Activated T-helper 2 cell treated with anti-CD3 and anti-CD28 coated beads, Interferon-gamma antibody, Interleukin-2, Interleukin-4, amounts not matched to agents 10 μg/mL and 5 μg/mL and 100 μg/mL, durations not matched to agents 14 hours and 24 hours and 36 hours (primary cell): Measurements from ENCODE around the gene TCEANC. TPM values are rescaled to one million over a fixed set of nuclear protein-coding genes. Genes with fewer than 3 reads are reported as not detected.

Experiments used
- DNase-seq: peaks from one replicate; pipeline ENCODE4 v3.0.0; 2021; ENCODE audit warnings: low spot score
- H3K27ac Mint-ChIP-seq: one replicate; pipeline ENCODE4 v1.8.0; 2021; ENCODE audit warnings: mixed read lengths
- H3K27me3 Mint-ChIP-seq: one replicate; pipeline ENCODE4 v1.8.0; 2021; ENCODE audit warnings: low read depth, mixed read lengths
- H3K36me3 Mint-ChIP-seq: one replicate; pipeline ENCODE4 v1.8.0; 2021; ENCODE audit warnings: low read depth, mixed read lengths
- H3K4me1 Mint-ChIP-seq: one replicate; pipeline ENCODE4 v1.8.0; 2021; ENCODE audit warnings: low read depth, mixed read lengths
- H3K4me3 Mint-ChIP-seq: one replicate; pipeline ENCODE4 v1.8.0; 2021; ENCODE audit warnings: low read depth, mild to moderate bottlenecking, moderate library complexity, mixed read lengths
- H3K9me3 Mint-ChIP-seq: one replicate; pipeline ENCODE4 v1.8.0; 2021; ENCODE audit warnings: mixed read lengths
- intact Hi-C: fragments of 100-400 bp; cut with micrococcal nuclease; formaldehyde crosslinking; loops from one replicate; pipeline ENCODE4 v1.15.1; 2023
- total RNA-seq: library from RNA; stranded (reverse); gene quantifications from 2 replicates; pipeline ENCODE4 v1.2.3, GENCODE V29; 2022

The TCEANC gene
- total RNA-seq, 1 donor from 2014 or later = 2.5 TPM

DNA sequence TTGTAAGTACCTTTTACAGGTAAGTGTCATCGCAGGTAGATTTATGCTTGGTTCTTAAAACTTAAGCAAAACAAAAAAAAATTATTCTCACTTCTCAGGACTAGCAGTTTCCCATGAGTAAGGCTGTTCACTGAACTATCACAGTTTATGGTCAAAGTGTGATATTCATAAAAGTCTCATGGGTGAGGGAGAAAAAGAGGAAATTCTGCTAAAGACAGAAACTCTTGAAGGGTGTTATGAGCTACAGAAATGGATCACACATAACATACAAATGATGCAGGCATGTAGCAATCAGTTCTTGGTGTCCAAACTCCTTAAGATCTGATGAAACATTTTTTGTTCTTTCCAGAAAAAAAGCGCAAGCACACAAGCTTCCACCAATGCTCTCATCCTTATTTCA is 44.5 kb downstream of the TCEANC start:
- DNase-seq = no peak
- Mint-ChIP-seq H3K9me3 (no peaks in the 10 kb centered on the region), H3K27ac (no peak overlapping the region), H3K36me3 (peaks cover 19% of the 10 kb centered on the region), H3K4me3 (no peak overlapping the region), H3K27me3 (no peaks in the 10 kb centered on the region), H3K4me1 (peaks cover 44% of the 10 kb centered on the region)
- intact Hi-C loops = no loop called here

DNA sequence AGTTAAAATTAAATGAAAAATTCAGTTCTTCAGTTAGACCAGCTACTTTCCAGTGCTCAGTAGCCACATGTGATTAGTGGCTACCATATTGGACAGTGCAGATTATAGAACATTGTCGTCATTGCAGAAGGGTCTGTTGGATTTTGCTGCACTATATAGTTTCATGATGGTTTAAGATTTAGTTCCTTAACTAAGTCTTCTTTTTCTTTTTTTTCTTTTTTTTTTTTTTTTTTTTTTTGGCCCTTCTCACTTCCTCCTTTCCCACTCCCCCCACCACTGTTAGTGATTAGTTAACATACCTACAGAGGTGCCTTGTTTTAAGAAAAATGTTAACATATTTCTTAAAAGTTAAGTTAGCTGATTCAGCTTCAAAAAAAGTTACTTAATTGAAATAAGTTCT is 45.0 kb downstream of the TCEANC start:
- Mint-ChIP-seq H3K4me1 (peaks cover 39% of the 10 kb centered on the region), H3K27me3 (no peaks in the 10 kb centered on the region), H3K4me3 (no peak overlapping the region), H3K27ac (no peak overlapping the region), H3K36me3 (peaks cover 14% of the 10 kb centered on the region), H3K9me3 (no peaks in the 10 kb centered on the region)
- DNase-seq = no peak
- intact Hi-C loops = no loop called here

DNA sequence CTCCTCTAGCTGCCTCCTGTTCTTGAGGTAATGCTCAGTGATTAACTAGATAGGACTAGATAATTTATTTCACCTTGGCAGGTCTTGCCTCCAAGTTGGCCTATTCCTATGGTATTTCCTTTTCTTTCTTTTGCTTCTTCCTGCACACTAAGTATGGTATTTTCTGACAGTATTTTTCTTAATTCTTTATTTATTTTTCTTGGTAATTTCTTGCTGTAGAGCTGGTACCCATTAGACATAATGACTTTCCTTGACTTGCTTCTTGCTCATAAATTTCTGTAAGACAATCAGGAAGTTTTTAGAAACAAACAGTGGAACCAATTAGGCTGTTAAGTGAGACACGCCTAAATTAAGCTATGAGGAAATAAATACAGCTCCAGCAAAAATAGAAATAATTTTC is 45.5 kb downstream of the TCEANC start:
- Mint-ChIP-seq H3K4me1 (peaks cover 37% of the 10 kb centered on the region), H3K36me3 (peaks cover 11% of the 10 kb centered on the region), H3K27me3 (no peaks in the 10 kb centered on the region), H3K27ac (no peak overlapping the region), H3K4me3 (no peak overlapping the region), H3K9me3 (no peaks in the 10 kb centered on the region)
- intact Hi-C loops = no loop called here
- no peak for DNase-seq

DNA sequence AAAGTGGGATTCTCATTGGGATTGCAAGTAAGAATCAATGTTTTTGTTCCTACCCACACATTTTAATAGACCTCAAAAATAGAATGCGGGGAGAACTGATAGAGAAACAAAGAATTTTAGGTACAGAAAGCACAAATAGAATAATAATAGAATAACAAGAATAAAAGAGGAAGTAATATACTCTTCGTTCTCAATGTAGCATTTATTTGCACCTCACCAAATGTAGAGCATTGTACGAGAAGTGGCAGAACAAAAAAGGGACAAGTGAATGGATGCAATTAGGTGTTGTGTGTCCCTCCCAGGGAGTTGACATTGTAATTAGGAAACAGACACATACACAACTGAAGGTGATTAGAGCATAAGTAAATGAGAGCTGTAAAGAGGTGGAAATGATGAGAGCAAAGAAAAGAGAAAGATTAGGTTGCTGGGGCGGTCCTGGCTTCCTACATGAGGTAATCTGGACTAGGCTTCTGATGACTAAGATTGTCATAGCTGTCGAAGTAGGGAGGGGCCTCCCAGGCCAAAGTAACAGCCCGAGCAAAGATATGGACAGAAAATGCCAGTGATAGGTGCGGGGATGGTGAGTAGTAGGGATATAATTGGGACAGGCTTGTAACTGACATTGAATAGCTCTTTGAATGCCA is 46.4 kb downstream of the TCEANC start:
- H3K36me3 Mint-ChIP-seq = peaks cover 11% of the 10 kb centered on the region
- no peak overlapping the region for H3K4me3 Mint-ChIP-seq
- H3K27me3 Mint-ChIP-seq = no peaks in the 10 kb centered on the region
- DNase-seq = no peak
- no peaks in the 10 kb centered on the region for H3K9me3 Mint-ChIP-seq
- H3K27ac Mint-ChIP-seq = no peak overlapping the region
- peaks cover 40% of the 10 kb centered on the region for H3K4me1 Mint-ChIP-seq
- intact Hi-C loops = no loop called here

DNA sequence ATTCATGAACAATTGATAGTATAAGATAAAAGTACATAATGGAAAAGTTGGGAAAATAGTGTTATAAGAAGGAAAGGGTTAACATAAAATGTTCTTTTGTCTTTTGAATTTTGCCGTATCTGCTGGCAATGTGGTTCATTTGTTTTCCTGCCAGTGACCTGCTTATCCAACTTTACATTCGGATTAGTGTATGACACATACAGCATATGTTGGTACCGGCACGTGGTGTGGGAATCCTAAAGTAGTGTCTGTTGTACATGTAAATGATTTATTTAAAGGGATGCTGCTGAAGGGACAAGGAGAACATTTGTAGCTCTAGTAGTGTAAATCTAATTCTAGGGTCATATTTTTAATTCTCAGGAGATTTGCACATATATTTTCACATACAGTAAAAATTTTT is 47.4 kb downstream of the TCEANC start:
- Mint-ChIP-seq H3K9me3 (no peaks in the 10 kb centered on the region), H3K4me3 (no peak overlapping the region), H3K27me3 (no peaks in the 10 kb centered on the region), H3K27ac (no peak overlapping the region), H3K36me3 (peaks cover 12% of the 10 kb centered on the region), H3K4me1 (peaks cover 37% of the 10 kb centered on the region)
- DNase-seq = no peak
- intact Hi-C loops = no loop called here

DNA sequence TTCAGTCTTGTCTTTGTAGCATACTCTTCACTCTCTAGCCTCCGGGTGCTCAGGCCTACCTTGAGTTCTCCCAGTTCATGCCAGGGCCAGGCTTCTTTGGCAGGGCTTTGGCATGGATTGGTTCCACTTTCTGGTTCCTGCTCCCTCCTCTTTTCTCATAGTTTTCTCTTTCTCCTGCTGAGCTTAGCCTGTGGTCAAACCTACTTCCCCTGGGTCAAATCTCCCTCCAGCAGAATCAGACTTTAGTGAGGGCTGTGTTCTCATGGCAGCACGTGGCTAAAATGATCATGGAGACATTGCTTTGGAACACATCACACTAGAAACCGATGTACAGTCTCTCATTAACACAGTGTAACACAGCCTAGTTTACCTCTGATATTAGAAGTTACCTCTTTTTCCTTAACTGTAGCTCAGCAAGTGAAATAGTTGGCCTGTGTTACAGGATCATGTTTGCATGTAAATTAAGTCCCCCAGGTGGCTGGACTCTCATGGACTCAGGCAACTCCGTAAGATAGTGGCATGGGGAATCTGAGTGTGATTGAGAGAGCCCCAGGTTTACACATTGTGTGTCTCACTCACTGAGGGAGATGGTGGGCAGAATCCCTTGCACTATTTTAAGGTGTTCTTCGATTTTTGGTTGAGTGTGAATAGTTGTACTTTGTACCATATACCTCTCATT is 49.3 kb downstream of the TCEANC start:
- H3K4me3 Mint-ChIP-seq = no peak overlapping the region
- H3K36me3 Mint-ChIP-seq = peaks cover 15% of the 10 kb centered on the region
- H3K27me3 Mint-ChIP-seq = no peaks in the 10 kb centered on the region
- H3K9me3 Mint-ChIP-seq = no peaks in the 10 kb centered on the region
- no peak for DNase-seq
- intact Hi-C loops = no loop called here
- no peak overlapping the region for H3K27ac Mint-ChIP-seq
- H3K4me1 Mint-ChIP-seq = peaks cover 28% of the 10 kb centered on the region

DNA sequence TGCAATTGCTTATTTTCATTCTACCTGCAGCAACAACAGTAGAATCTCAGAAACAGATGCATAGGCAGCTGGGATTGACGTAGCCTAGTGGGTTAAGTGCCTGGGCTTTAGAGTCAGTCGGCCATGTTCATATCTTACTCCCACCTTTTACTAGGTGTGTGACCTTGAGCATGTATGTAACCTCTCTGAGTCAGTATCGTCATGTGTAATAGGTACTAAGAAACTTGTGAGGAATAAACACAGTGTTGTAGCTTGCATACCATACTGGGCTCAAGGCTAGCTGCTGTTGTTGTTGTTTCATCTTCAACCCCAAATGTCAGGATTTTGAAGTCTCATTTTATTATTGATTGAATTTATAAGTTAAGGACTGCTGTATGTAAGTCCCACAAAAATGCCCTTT is 50.2 kb downstream of the TCEANC start:
- peaks cover 26% of the 10 kb centered on the region for H3K4me1 Mint-ChIP-seq
- H3K27ac Mint-ChIP-seq = no peak overlapping the region
- H3K27me3 Mint-ChIP-seq = no peaks in the 10 kb centered on the region

DNA sequence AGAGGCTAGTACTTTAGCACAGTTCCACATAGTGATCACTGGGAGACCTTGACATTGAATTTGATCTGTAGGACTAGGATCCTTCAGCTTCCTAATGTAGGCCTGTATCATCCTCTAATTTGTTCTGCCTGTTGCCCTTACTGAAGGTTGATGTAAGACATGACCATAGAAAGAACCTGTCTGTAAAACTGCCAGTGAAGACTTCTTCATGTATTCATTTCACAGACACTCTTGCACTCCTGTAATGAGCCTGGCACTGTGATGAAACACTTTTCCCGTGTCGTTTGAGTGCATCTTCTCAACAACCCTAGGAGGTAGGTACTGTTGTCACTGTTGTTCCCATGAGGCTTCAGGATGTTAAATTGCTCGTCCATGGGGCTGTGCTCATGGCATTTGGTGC is 50.6 kb downstream of the TCEANC start:
- DNase-seq = no peak
- intact Hi-C loops = no loop called here
- H3K27ac Mint-ChIP-seq = no peak overlapping the region

More for the DNA sequence above, 50.2 kb downstream of the TCEANC start:
- H3K36me3 Mint-ChIP-seq = peaks cover 16% of the 10 kb centered on the region
- DNase-seq = no peak
- H3K4me3 Mint-ChIP-seq = no peak overlapping the region
- intact Hi-C loops = no loop called here
- H3K9me3 Mint-ChIP-seq = no peaks in the 10 kb centered on the region

DNA sequence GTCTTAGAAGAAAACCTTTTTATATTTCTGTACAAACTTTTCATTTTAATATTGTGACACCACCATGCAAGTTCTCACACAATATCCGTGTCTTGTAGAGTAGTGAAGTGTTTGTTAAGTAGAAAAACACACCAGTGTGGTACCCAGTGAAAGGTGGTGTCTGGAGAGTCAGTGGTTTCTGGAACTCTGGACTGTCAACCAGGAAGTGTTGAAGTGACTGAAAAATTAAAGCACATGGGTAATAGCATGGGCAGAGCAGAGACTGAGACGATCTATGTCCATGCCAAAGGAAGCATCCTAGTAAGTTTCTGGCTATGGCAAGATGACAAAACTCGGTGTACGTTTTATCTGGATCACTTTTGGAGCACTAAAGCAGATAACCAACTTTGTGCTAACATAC is 58.2 kb downstream of the TCEANC start:
- H3K27ac Mint-ChIP-seq = no peak overlapping the region

More for the DNA sequence above, 50.6 kb downstream of the TCEANC start:
- Mint-ChIP-seq H3K27me3 (no peaks in the 10 kb centered on the region), H3K36me3 (peaks cover 19% of the 10 kb centered on the region), H3K4me1 (peaks cover 26% of the 10 kb centered on the region), H3K4me3 (no peak overlapping the region), H3K9me3 (no peaks in the 10 kb centered on the region)

More for the DNA sequence above, 58.2 kb downstream of the TCEANC start:
- Mint-ChIP-seq H3K27me3 (no peaks in the 10 kb centered on the region), H3K36me3 (peaks cover 43% of the 10 kb centered on the region), H3K4me1 (peaks cover 2% of the 10 kb centered on the region), H3K9me3 (no peaks in the 10 kb centered on the region), H3K4me3 (no peak overlapping the region)
- no peak for DNase-seq
- intact Hi-C loops = no loop called here

Other genes starting within 250 kb of the TCEANC start
- gene EGFL6, start 83.5 kb upstream of the TCEANC start, total RNA-seq = 2.3 and 3.4 TPM in 2 replicates
- 13.0 and 14.6 TPM in 2 replicates for gene RAB9A, start 36.0 kb downstream of the TCEANC start, total RNA-seq
- gene TRAPPC2, start 81.5 kb downstream of the TCEANC start, total RNA-seq = 14.7 and 15.2 TPM in 2 replicates
- 21.0 and 23.4 TPM in 2 replicates for gene OFD1, start 81.6 kb downstream of the TCEANC start, total RNA-seq
- gene GPM6B, start 164.0 kb downstream of the TCEANC start, total RNA-seq = not detected in 2 replicates